Neural crest cell (in vitro differentiated cells): ENCODE data around the gene CARMIL1. TPM values are rescaled to one million over a fixed set of nuclear protein-coding genes. Genes with fewer than 3 reads are reported as not detected.

Source experiments
- DNase-seq: peaks from one replicate; pipeline ENCODE4 v3.0.0; 2021; ENCODE audit warnings: low read depth, mixed read lengths, low spot score
- H3K27ac Mint-ChIP-seq: one replicate; pipeline ENCODE4 v1.8.0; 2021; ENCODE audit warnings: mild to moderate bottlenecking, mixed read lengths; ENCODE audit not compliant: unreplicated experiment
- H3K27me3 Mint-ChIP-seq: 2 replicates; pipeline ENCODE4 v1.8.0; 2021; ENCODE audit warnings: low read depth, mild to moderate bottlenecking, mixed read lengths
- H3K36me3 Mint-ChIP-seq: 2 replicates; pipeline ENCODE4 v1.8.0; 2021; ENCODE audit warnings: low read depth, mild to moderate bottlenecking, mixed read lengths
- H3K4me1 Mint-ChIP-seq: 2 replicates; pipeline ENCODE4 v1.8.0; 2021; ENCODE audit warnings: mixed read lengths
- H3K4me3 Mint-ChIP-seq: one replicate; pipeline ENCODE4 v1.8.0; 2021; ENCODE audit warnings: mild to moderate bottlenecking, mixed read lengths
- H3K9me3 Mint-ChIP-seq: 2 replicates; pipeline ENCODE4 v1.8.0; 2021; ENCODE audit warnings: mixed read lengths
- total RNA-seq: library from RNA; stranded (reverse); gene quantifications from 2 replicates; pipeline ENCODE4 v1.2.1, GENCODE V29; 2021
- TF ChIP-seq, protein P1 (sequence below): fragments of 200-600 bp; sonication (generic); conservative IDR thresholded peaks from 2 replicates; pipeline ENCODE4 v1.5.0; 2021; ENCODE audit warnings: antibody characterized with exemption, mild to moderate bottlenecking

The CARMIL1 gene
- total RNA-seq, 1 donor from 2014 or later: 4.5 TPM

DNA sequence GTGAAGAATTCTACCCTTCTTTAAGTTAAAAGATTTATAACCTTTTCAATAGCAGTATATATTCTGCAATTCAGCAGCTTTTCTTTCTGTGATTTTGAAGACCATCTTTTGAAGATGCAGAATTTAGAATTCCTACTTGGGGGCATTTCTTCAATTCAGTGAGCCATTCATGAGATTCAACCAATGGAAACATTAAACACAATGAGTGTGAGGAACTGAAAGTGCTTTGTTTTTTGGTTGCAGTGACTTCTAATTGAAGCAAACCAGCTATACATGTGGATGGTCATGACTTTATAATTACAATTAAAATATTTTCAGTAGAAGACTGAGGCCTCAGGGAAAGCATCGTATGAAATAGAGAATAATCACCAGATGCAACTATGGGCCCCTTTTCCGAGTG is 108.3 kb downstream of the CARMIL1 start:
- no peaks in the 10 kb centered on the region for H3K36me3 Mint-ChIP-seq
- no peaks in the 10 kb centered on the region for H3K9me3 Mint-ChIP-seq
- H3K27ac Mint-ChIP-seq: no peak overlapping the region
- peaks cover 22% of the 10 kb centered on the region for H3K4me1 Mint-ChIP-seq
- H3K27me3 Mint-ChIP-seq: no peaks in the 10 kb centered on the region
- DNase-seq: no peak
- no peak overlapping the region for H3K4me3 Mint-ChIP-seq
- TF ChIP-seq, protein P1, sequence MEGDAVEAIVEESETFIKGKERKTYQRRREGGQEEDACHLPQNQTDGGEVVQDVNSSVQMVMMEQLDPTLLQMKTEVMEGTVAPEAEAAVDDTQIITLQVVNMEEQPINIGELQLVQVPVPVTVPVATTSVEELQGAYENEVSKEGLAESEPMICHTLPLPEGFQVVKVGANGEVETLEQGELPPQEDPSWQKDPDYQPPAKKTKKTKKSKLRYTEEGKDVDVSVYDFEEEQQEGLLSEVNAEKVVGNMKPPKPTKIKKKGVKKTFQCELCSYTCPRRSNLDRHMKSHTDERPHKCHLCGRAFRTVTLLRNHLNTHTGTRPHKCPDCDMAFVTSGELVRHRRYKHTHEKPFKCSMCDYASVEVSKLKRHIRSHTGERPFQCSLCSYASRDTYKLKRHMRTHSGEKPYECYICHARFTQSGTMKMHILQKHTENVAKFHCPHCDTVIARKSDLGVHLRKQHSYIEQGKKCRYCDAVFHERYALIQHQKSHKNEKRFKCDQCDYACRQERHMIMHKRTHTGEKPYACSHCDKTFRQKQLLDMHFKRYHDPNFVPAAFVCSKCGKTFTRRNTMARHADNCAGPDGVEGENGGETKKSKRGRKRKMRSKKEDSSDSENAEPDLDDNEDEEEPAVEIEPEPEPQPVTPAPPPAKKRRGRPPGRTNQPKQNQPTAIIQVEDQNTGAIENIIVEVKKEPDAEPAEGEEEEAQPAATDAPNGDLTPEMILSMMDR: no peak

DNA sequence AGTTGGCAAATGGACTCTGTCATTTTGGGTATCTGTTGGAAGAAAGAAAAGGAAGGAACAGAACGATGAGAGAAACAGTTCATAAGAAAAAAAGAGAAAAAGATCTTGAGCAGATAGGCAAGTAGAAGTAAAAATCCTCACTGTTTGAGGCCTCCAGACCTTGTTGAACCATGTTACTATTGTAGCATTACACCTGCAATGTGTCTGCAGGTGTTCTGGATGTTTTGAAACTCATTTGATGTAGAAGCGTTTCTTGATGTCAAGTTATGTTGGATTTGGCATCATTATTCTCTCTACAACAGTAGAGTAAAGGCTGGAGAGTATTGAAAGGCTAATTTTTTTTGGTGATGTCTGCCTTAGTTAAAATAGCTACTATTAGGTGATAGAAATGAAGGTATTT is 108.7 kb downstream of the CARMIL1 start:
- no peak for DNase-seq
- H3K27me3 Mint-ChIP-seq: no peaks in the 10 kb centered on the region
- no peaks in the 10 kb centered on the region for H3K36me3 Mint-ChIP-seq
- no peak overlapping the region for H3K4me3 Mint-ChIP-seq
- no peaks in the 10 kb centered on the region for H3K9me3 Mint-ChIP-seq
- no peak overlapping the region for H3K27ac Mint-ChIP-seq
- TF ChIP-seq, protein P1: no peak
- H3K4me1 Mint-ChIP-seq: peaks cover 27% of the 10 kb centered on the region

DNA sequence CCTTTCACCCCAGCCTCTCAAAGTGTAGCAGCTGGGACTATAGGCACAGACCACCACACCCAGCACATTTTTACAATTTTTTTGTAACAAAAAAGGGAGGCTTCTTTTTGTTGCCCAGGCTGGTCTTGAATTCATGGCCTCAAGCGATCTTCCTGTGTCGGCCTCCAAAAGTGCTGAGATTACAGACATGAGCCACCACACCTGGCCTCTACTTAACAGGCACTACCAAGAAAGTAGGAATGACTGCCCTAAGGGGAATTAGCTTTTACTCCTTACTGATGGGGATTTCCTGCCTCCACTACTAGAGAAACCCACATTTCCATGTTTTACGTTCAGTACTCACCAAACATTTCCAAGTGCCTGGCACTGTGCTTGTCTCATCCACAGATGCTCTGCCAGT is 109.6 kb downstream of the CARMIL1 start:
- no peaks in the 10 kb centered on the region for H3K27me3 Mint-ChIP-seq
- no peak overlapping the region for H3K27ac Mint-ChIP-seq
- no peak for DNase-seq
- H3K36me3 Mint-ChIP-seq: no peaks in the 10 kb centered on the region
- H3K4me1 Mint-ChIP-seq: peaks cover 28% of the 10 kb centered on the region
- TF ChIP-seq, protein P1: no peak
- H3K9me3 Mint-ChIP-seq: no peaks in the 10 kb centered on the region
- H3K4me3 Mint-ChIP-seq: no peak overlapping the region

DNA sequence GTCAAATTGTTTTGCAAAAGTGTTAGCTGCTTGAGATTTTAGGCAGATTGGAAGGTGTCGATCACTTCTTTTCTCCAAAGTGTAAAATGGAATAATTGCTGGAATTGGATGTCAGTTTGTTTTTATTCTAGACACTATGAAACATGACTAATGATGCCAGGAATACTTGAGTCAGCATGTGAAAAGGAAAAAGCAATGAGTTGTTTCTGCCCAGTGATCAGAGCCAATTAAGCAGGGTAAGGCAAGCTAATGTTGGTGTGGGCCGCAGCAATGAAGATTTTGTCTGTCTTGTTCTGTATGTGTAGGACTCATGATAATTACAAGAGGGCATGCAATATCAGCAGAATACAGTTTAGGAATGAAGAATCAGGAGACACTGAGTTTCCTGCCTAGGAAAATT is 110.3 kb downstream of the CARMIL1 start:
- peaks cover 28% of the 10 kb centered on the region for H3K4me1 Mint-ChIP-seq
- H3K27ac Mint-ChIP-seq: no peak overlapping the region

DNA sequence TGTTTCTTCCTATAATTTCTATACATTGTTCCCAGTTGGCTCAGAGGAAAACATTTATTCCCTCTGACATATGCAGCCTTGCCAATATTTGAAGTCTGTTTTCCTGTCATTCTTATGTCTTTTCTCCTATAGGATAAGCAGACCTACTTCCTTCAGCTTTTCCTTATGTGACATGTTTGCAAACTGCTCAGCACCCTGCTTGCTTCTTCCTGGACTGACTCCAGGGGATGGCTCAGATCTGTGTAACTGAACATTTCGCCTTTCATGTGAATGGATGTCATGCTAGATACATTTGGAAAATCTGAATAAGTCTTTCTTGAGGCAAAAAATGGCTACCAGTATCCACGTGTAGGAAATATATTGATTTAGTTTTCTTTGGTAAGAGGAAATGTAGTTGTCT is 113.2 kb downstream of the CARMIL1 start:
- Mint-ChIP-seq H3K27ac (no peak overlapping the region), H3K36me3 (no peaks in the 10 kb centered on the region), H3K27me3 (no peaks in the 10 kb centered on the region), H3K4me1 (peaks cover 23% of the 10 kb centered on the region), H3K4me3 (no peak overlapping the region), H3K9me3 (peaks cover 2% of the 10 kb centered on the region)
- DNase-seq: no peak
- TF ChIP-seq, protein P1: no peak

More for the DNA sequence above, 110.3 kb downstream of the CARMIL1 start:
- no peak overlapping the region for H3K4me3 Mint-ChIP-seq
- no peaks in the 10 kb centered on the region for H3K27me3 Mint-ChIP-seq
- H3K36me3 Mint-ChIP-seq: no peaks in the 10 kb centered on the region
- no peak for DNase-seq
- H3K9me3 Mint-ChIP-seq: no peaks in the 10 kb centered on the region
- TF ChIP-seq, protein P1: no peak

DNA sequence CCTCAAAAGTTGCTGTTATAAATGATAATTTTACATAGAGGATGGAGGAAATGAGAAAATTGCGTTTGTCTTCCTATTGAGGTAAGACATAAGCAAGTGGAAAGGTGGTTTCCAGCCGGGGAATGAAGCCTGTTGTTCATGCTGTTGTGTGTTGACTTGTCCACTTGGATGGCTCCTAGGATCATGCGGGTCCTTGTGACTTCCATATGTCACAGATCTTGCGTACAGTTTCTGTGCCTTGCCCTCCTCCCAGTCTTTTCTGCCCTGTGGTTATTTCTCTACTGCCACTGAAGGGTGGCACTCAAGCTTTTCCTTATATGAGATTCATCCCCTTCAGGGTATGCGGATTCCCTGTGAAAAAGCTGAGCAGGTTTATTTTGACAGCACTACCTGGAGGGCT is 116.6 kb downstream of the CARMIL1 start:
- H3K27ac Mint-ChIP-seq: no peak overlapping the region
- no peaks in the 10 kb centered on the region for H3K36me3 Mint-ChIP-seq
- peaks cover 2% of the 10 kb centered on the region for H3K9me3 Mint-ChIP-seq
- peaks cover 21% of the 10 kb centered on the region for H3K4me1 Mint-ChIP-seq
- H3K27me3 Mint-ChIP-seq: no peaks in the 10 kb centered on the region
- no peak for DNase-seq
- H3K4me3 Mint-ChIP-seq: no peak overlapping the region
- TF ChIP-seq, protein P1: no peak
